SK-N-SH (cell line): ENCODE measurements around the gene DLX4. TPM values are rescaled to one million over a fixed set of nuclear protein-coding genes. Genes with fewer than 3 reads are reported as not detected.

Source experiments
- CTCF ChIA-PET: fragments of 300-600, 350-600 bp; formaldehyde crosslinking; extraction: SDS; loops from one replicate; lab custom pipeline; 2021; lab: Yijun Ruan, JAX
- POLR2A ChIA-PET: fragments of 350-600 bp; sonication (Branson Sonifier 250); formaldehyde crosslinking; extraction: SDS; loops from one replicate; lab custom pipeline; 2020; ENCODE audit warnings: antibody characterized with exemption, inconsistent platforms; lab: Yijun Ruan, JAX
- DNase-seq: peaks from one replicate; pipeline ENCODE4 v3.0.0; 2012
- H2AFZ ChIP-seq: fragments of 200-600 bp; sonication (generic); 2 replicates; pipeline ENCODE4 v1.8.1; 2016; ENCODE audit warnings: antibody characterized with exemption, mild to moderate bottlenecking, low read depth
- H3F3A ChIP-seq: fragments of 200-600 bp; sonication (generic); replicated peaks from 2 replicates; pipeline ENCODE3; 2016; ENCODE audit warnings: antibody characterized with exemption, mild to moderate bottlenecking; ENCODE audit not compliant: insufficient read depth
- H3K27ac ChIP-seq, 2 experiments: fragments of 200-500 bp in 1 of 2; fragments of 200-600 bp in 1 of 2; sonication (Bioruptor generic) in 1 of 2; sonication (generic), shearing (Covaris generic) in 1 of 2; 2 replicates each; pipeline versions ENCODE4 v1.5.1 to v1.6.1; 2014 to 2016; ENCODE audit warnings: low read depth in 2 of 2, inconsistent platforms in 1 of 2, low read length in 1 of 2, mild to moderate bottlenecking in 1 of 2, mixed read lengths in 1 of 2
- H3K27me3 ChIP-seq: fragments of 200-600 bp; sonication (generic), shearing (Covaris generic); 2 replicates; pipeline ENCODE4 v1.6.1; 2016; ENCODE audit warnings: mixed run types; ENCODE audit not compliant: insufficient read depth
- H3K36me3 ChIP-seq, 2 experiments: fragments of 200-500 bp in 1 of 2; fragments of 200-600 bp in 1 of 2; sonication (Bioruptor generic) in 1 of 2; sonication (generic) in 1 of 2; replicated peaks in 1 of 2; 2 replicates each; pipeline versions ENCODE3 to v1.5.1; 2014 to 2016; ENCODE audit warnings: low read length in 1 of 2, mild to moderate bottlenecking in 1 of 2; ENCODE audit not compliant: insufficient read depth in 2 of 2, control insufficient read depth in 1 of 2
- H3K4me1 ChIP-seq, 2 experiments: fragments of 200-500 bp in 1 of 2; fragments of 200-600 bp in 1 of 2; sonication (Bioruptor generic) in 1 of 2; sonication (generic), shearing (Covaris generic) in 1 of 2; 2 replicates each; pipeline versions ENCODE4 v1.5.1 to v1.6.1; 2014 to 2016; ENCODE audit warnings: low read depth in 1 of 2, low read length in 1 of 2, mixed run types in 1 of 2; ENCODE audit not compliant: insufficient read depth in 2 of 2, control insufficient read depth in 1 of 2
- H3K4me2 ChIP-seq: fragments of 200-600 bp; sonication (generic), shearing (Covaris generic); 2 replicates; pipeline ENCODE4 v1.6.1; 2017; ENCODE audit warnings: mixed run types
- H3K4me3 ChIP-seq, 2 experiments: fragments of 200-500 bp in 1 of 2; fragments of 200-600 bp in 1 of 2; sonication (Bioruptor generic) in 1 of 2; sonication (generic), shearing (Covaris generic) in 1 of 2; 2 replicates each; pipeline versions ENCODE4 v1.5.1 to v1.8.1; 2014 to 2016; ENCODE audit warnings: low read depth in 2 of 2, inconsistent platforms in 1 of 2, low read length in 1 of 2, mild to moderate bottlenecking in 1 of 2, mixed read lengths in 1 of 2, moderate library complexity in 1 of 2
- H3K79me2 ChIP-seq: fragments of 200-600 bp; sonication (generic); 2 replicates; pipeline ENCODE4 v1.8.1; 2017; ENCODE audit warnings: mild to moderate bottlenecking; ENCODE audit not compliant: insufficient read depth
- H3K9ac ChIP-seq: fragments of 200-600 bp; sonication (generic); 2 replicates; pipeline ENCODE4 v1.6.1; 2017; ENCODE audit warnings: mixed run types
- H3K9me2 ChIP-seq: fragments of 200-600 bp; sonication (generic); 2 replicates; pipeline ENCODE4 v1.6.1; 2017; ENCODE audit warnings: mixed run types
- H3K9me3 ChIP-seq: fragments of 200-600 bp; sonication (generic); 2 replicates; pipeline ENCODE4 v1.6.1; 2017; ENCODE audit warnings: mixed run types, mild to moderate bottlenecking, moderate library complexity
- H4K20me1 ChIP-seq: fragments of 200-600 bp; sonication (generic); 2 replicates; pipeline ENCODE4 v1.6.1; 2017; ENCODE audit warnings: mild to moderate bottlenecking, mixed run types; ENCODE audit not compliant: insufficient read depth
- CHD2 ChIP-seq: fragments of 150-350 bp; IDR thresholded peaks from 2 replicates; pipeline ENCODE4 v1.6.1; 2018; ENCODE audit warnings: low read length; ENCODE audit not compliant: partially characterized antibody
- EP300 ChIP-seq, 2 experiments: IDR thresholded peaks; 2 replicates each; pipeline versions ENCODE4 v1.4.0 to v1.6.1; 2012; ENCODE audit warnings: borderline replicate concordance in 1 of 2, low read depth in 1 of 2, low read length in 1 of 2
- EZH2phosphoT487 ChIP-seq: fragments of 200-600 bp; sonication (generic); IDR thresholded peaks from 2 replicates; pipeline ENCODE4 v1.6.1; 2017; ENCODE audit warnings: low read depth, mixed run types, mild to moderate bottlenecking, antibody characterized with exemption, moderate library complexity, borderline replicate concordance
- FOSL2 ChIP-seq: IDR thresholded peaks from 2 replicates; pipeline ENCODE4 v1.4.0; 2012; ENCODE audit warnings: low read depth, mild to moderate bottlenecking, moderate library complexity, borderline replicate concordance
- FOXJ3 ChIP-seq: sonication (generic); formaldehyde crosslinking; IDR thresholded peaks from 2 replicates; pipeline ENCODE4 v1.5.1; 2020; ENCODE audit warnings: mild to moderate bottlenecking, missing genetic modification reagents
- GABPA ChIP-seq: IDR thresholded peaks from 2 replicates; pipeline ENCODE4 v1.4.0; 2012; ENCODE audit warnings: low read depth, mild to moderate bottlenecking
- MEF2A ChIP-seq: IDR thresholded peaks from 2 replicates; pipeline ENCODE4 v1.4.0; 2012; ENCODE audit warnings: low read depth, borderline replicate concordance
- NFIC ChIP-seq: IDR thresholded peaks from 2 replicates; pipeline ENCODE4 v1.4.0; 2012; ENCODE audit warnings: borderline replicate concordance
- POLR2AphosphoS5 ChIP-seq: IDR thresholded peaks from 2 replicates; pipeline ENCODE4 v1.6.1; 2012; ENCODE audit warnings: low read depth, low read length
- RFX5 ChIP-seq: IDR thresholded peaks from 2 replicates; pipeline ENCODE4 v1.6.1; 2012; ENCODE audit warnings: mild to moderate bottlenecking, improper control_type of control experiment, low read length
- RXRA ChIP-seq: IDR thresholded peaks from 2 replicates; pipeline ENCODE4 v1.4.0; 2012; ENCODE audit warnings: low read depth, mild to moderate bottlenecking, borderline replicate concordance
- YY1 ChIP-seq: IDR thresholded peaks from 2 replicates; pipeline ENCODE4 v1.4.0; 2012; ENCODE audit warnings: low read depth, mild to moderate bottlenecking
- ZBTB33 ChIP-seq: IDR thresholded peaks from 2 replicates; pipeline ENCODE4 v1.4.0; 2012; ENCODE audit warnings: low read depth, borderline replicate concordance
- WGBS: methylation state at CpG from one replicate; pipeline ENCODE4 v1.1.6; 2017; ENCODE audit warnings: low lambda C conversion rate; 5-methylcytosine and 5-hydroxymethylcytosine counted together
- polyA plus RNA-seq, 3 experiments: library from polyadenylated mRNA; depleted of rRNA; stranded (reverse); fragments of >200 nt; gene quantifications; 2 replicates each; pipeline ENCODE4 v1.2.3, GENCODE V29; 2012
- TF ChIP-seq, protein P1 (sequence below): IDR thresholded peaks from 2 replicates; pipeline ENCODE4 v1.4.0; 2012; ENCODE audit warnings: low read depth
- TF ChIP-seq, protein P2 (sequence below): IDR thresholded peaks from 2 replicates; pipeline ENCODE4 v1.4.0; 2012; ENCODE audit warnings: low read depth, borderline replicate concordance

The DLX4 gene
- polyA plus RNA-seq, 1 of the 3 experiments (the other 2 are of a cell fraction): 0.10 TPM

DNA sequence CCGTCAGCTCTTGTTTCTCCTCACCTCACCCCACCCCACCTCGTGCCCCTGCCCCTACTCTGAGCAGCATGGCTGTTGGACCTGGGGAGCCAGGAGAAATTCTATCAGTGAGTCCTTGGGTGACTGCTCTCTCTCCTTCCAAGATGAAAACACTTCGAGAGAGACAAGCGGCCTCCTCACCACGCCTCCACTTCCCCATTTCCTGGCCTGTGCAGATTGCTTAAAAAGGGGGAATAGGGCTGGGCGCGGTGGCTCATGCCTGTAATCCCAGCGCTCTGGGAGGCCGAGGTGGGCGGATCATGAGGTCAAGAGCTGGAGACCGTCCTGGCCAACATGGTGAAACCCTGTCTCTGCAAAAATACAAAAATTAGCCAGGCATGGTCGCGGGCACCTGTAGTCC lies 9.5 kb downstream of the DLX4 start (continued):
- TF ChIP-seq ZBTB33: no peak
- no peak for TF ChIP-seq NFIC
- no peak for TF ChIP-seq RXRA
- TF ChIP-seq, protein P1, sequence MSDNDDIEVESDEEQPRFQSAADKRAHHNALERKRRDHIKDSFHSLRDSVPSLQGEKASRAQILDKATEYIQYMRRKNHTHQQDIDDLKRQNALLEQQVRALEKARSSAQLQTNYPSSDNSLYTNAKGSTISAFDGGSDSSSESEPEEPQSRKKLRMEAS: no peak
- no peak for TF ChIP-seq FOXJ3 (CRISPR knock-in tag)
- TF ChIP-seq EP300 (IDR thresholded peaks at IDR 0.05; ENCODE audit: borderline replicate concordance in 1 of 2, low read depth in 1 of 2, low read length in 1 of 2): no peak

DNA sequence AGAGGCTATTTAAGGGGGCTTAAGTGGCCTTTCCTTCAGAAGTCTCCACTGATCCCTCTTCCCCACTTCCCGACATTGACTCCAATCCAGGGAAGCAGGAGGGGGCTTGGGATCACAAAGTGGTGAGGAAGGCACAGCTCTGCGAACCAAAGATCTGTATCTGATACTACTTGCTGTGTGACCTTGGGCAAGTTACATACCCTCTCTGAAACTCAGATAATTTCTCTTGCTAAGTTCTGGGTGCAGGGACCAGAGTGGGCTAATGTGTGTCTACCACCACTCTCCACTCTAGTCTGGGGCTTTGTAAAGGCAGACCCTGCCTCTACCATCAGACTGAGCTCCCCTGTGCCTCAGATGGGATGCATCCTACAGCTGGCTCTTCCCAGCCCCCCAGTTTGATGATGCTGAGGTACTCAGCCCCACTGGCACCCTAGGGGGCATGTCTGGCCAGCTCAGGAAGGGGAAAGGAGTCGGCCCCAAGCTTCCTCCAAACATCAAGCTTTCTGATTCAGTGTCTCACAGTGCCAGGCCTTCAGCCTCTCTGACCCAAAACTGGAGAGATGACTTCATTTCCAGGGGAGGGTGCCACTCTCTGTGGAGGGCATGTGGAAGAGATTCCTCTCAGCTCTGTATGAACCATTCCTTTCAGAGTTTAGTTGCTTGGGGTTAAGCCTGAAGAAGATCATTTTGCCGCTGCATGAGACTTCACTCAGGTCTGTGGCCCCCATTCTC lies 10.9 kb downstream of the DLX4 start:
- POLR2A ChIA-PET: no interaction called here
- Histone ChIP-seq H3K4me2 (no peak overlapping the region), H3K9me3 (no peaks in the 10 kb centered on the region), H3K4me3 (no peak overlapping the region), H3K27ac (no peak overlapping the region), H4K20me1 (no peaks in the 10 kb centered on the region), H3K36me3 (no peaks in the 10 kb centered on the region), H3K79me2 (no peaks in the 10 kb centered on the region), H3K9me2 (no peaks in the 10 kb centered on the region), H2AFZ (no peak overlapping the region), H3K9ac (no peak overlapping the region), H3K4me1 (no peaks in the 10 kb centered on the region), H3F3A (peaks cover 4% of the 10 kb centered on the region), H3K27me3 (peaks cover 67% of the 10 kb centered on the region)
- TF ChIP-seq YY1 (no peak), RXRA (no peak), RFX5 (no peak), CHD2 (no peak)
- TF ChIP-seq, protein P2, sequence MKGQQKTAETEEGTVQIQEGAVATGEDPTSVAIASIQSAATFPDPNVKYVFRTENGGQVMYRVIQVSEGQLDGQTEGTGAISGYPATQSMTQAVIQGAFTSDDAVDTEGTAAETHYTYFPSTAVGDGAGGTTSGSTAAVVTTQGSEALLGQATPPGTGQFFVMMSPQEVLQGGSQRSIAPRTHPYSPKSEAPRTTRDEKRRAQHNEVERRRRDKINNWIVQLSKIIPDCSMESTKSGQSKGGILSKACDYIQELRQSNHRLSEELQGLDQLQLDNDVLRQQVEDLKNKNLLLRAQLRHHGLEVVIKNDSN: no peak
- CTCF ChIA-PET: interaction anchor here (0.7 to 55.0 kb wide), 9 partner anchors 10 to 120 kb away, joined by 3 to 1225 read pairs (median 4); partner anchors contain the start of gene DLX3
- 43% methylated on average over 4 of the region's 4 CpGs for WGBS
- DNase-seq: no peak

GRCh38 chr17:49980703-49981197 lies 11.8 kb downstream of the DLX4 start:
- peak; percentile 42 for DNase-seq
- H4K20me1 ChIP-seq: no peaks in the 10 kb centered on the region
- H3K9me2 ChIP-seq: no peaks in the 10 kb centered on the region
- H3K9ac ChIP-seq: no peak overlapping the region
- ChIA-PET CTCF (interaction anchor here (1.3 to 55.0 kb wide), 5 partner anchors 10 to 121 kb away, joined by 3 to 1225 read pairs (median 8); partner anchors contain the start of gene DLX3), POLR2A (no interaction called here)
- peaks cover 66% of the 10 kb centered on the region for H3K27me3 ChIP-seq
- no peak overlapping the region for H3K4me3 ChIP-seq
- peaks cover 5% of the 10 kb centered on the region for H3F3A ChIP-seq
- no peaks in the 10 kb centered on the region for H3K79me2 ChIP-seq
- 35% methylated on average over 7 of the region's 7 CpGs for WGBS
- no peaks in the 10 kb centered on the region for H3K9me3 ChIP-seq
- no peak overlapping the region for H3K27ac ChIP-seq
- H3K4me2 ChIP-seq: no peak overlapping the region
- no peak overlapping the region for H2AFZ ChIP-seq
- no peaks in the 10 kb centered on the region for H3K4me1 ChIP-seq
- TF ChIP-seq FOSL2 (no peak), EP300 (IDR thresholded peaks at IDR 0.05; ENCODE audit: borderline replicate concordance in 1 of 2, low read depth in 1 of 2, low read length in 1 of 2) (no peak), EZH2phosphoT487 (no peak), POLR2AphosphoS5 (no peak), MEF2A (no peak), GABPA (no peak)
- TF ChIP-seq, protein P2: peak; percentile 51; the same call in 1 of the 2 replicates
- H3K36me3 ChIP-seq: no peaks in the 10 kb centered on the region
